ENCODE measurements around the gene AOPEP. TPM values are rescaled to one million over a fixed set of nuclear protein-coding genes. Genes with fewer than 3 reads are reported as not detected.

Gene AOPEP
- total RNA-seq = 10 to 100 TPM; 10.7 to 12.2 TPM

- Mint-ChIP-seq H3K4me1 (ENCODE audit: low read depth) (peaks cover 12% of the 10 kb centered on the region), H3K4me3 (peak within 1 kb of the TSS; percentile 98), H3K9me3 (no peaks in the 10 kb centered on the region), H3K27me3 (peaks cover 2% of the 10 kb centered on the region), H3K36me3 (peaks cover 1% of the 10 kb centered on the region), H3K27ac (peak within 1 kb of the TSS; percentile 98)
- peak; percentile 99 for DNase-seq
- ChIA-PET CTCF (interaction anchor here (1.1 to 1.6 kb wide), 4 partner anchors 46 to 405 kb away, joined by 3 to 9 read pairs (median 5); no protein-coding TSS in a partner anchor), POLR2A (interaction anchor here (0.6 to 1.0 kb wide), 3 partner anchors 55 to 232 kb away, joined by 3 to 5 read pairs (median 3); no protein-coding TSS in a partner anchor)
- intact Hi-C loops (cut with micrococcal nuclease) = loop anchor here (1.0 to 10.0 kb wide), 4 partner anchors 57 to 781 kb away; a partner anchor contains a TSS
These were observed at the start of gene AOPEP for GRCh38 chr9:94726495-94727191. Gene AOPEP, plus strand, starts transcription at chr9:94726699. Its CDS starts 33,085 bp downstream, at chr9:94759784.

- Mint-ChIP-seq H3K4me3 (no peak overlapping the region), H3K9me3 (no peaks in the 10 kb centered on the region), H3K27ac (no peak overlapping the region), H3K4me1 (ENCODE audit: low read depth) (no peaks in the 10 kb centered on the region), H3K27me3 (peaks cover 9% of the 10 kb centered on the region), H3K36me3 (no peaks in the 10 kb centered on the region)
- intact Hi-C loops (cut with micrococcal nuclease) = no loop called here
- no peak for DNase-seq
- ChIA-PET CTCF (interaction anchor here (10.9 kb wide), 1 partner anchor 452 kb away, joined by 348 read pairs; no protein-coding TSS in a partner anchor), POLR2A (no interaction called here)
These were observed 48.6 kb upstream of the AOPEP start for GRCh38 chr9:94677929-94678328.

- Mint-ChIP-seq H3K9me3 (no peaks in the 10 kb centered on the region), H3K27me3 (peaks cover 9% of the 10 kb centered on the region), H3K27ac (no peak overlapping the region), H3K36me3 (no peaks in the 10 kb centered on the region), H3K4me1 (ENCODE audit: low read depth) (no peaks in the 10 kb centered on the region), H3K4me3 (no peak overlapping the region)
- no peak for DNase-seq
- CTCF ChIA-PET = interaction anchor here (1.0 to 10.9 kb wide), 7 partner anchors 10 to 501 kb away, joined by 3 to 348 read pairs (median 21); no protein-coding TSS in a partner anchor
- POLR2A ChIA-PET = interaction anchor here (0.9 kb wide), 1 partner anchor 11 kb away, joined by 7 read pairs; no protein-coding TSS in a partner anchor
- intact Hi-C loops (cut with micrococcal nuclease) = no loop called here
These were observed 46.9 kb upstream of the AOPEP start for GRCh38 chr9:94679587-94679986.

- no peaks in the 10 kb centered on the region for H3K4me1 Mint-ChIP-seq (ENCODE audit: low read depth)
- H3K36me3 Mint-ChIP-seq = no peaks in the 10 kb centered on the region
- no peak overlapping the region for H3K4me3 Mint-ChIP-seq
- ChIA-PET POLR2A (interaction anchor here (0.9 kb wide), 1 partner anchor 11 kb away, joined by 7 read pairs; no protein-coding TSS in a partner anchor), CTCF (interaction anchor here (0.7 to 10.9 kb wide), 14 partner anchors 11 to 500 kb away, joined by 3 to 348 read pairs (median 5); partner anchors contain the start of gene AOPEP)
- no peaks in the 10 kb centered on the region for H3K9me3 Mint-ChIP-seq
- DNase-seq = no peak
- intact Hi-C loops (cut with micrococcal nuclease) = no loop called here
- no peak overlapping the region for H3K27ac Mint-ChIP-seq
- peaks cover 9% of the 10 kb centered on the region for H3K27me3 Mint-ChIP-seq
These were observed 46.5 kb upstream of the AOPEP start for GRCh38 chr9:94680020-94680419.

GRCh38 chr9:94680621-94681020 lies 45.9 kb upstream of the AOPEP start:
- H3K4me3 Mint-ChIP-seq = no peak overlapping the region
- POLR2A ChIA-PET = interaction anchor here (0.9 kb wide), 1 partner anchor 12 kb away, joined by 7 read pairs; no protein-coding TSS in a partner anchor

GRCh38 chr9:94681508-94681907 lies 45.0 kb upstream of the AOPEP start:
- Mint-ChIP-seq H3K27ac (no peak overlapping the region), H3K36me3 (no peaks in the 10 kb centered on the region), H3K4me1 (ENCODE audit: low read depth) (no peaks in the 10 kb centered on the region), H3K27me3 (peaks cover 9% of the 10 kb centered on the region), H3K9me3 (no peaks in the 10 kb centered on the region), H3K4me3 (no peak overlapping the region)
- CTCF ChIA-PET = interaction anchor here (0.5 to 10.9 kb wide), 51 partner anchors 8 to 1864 kb away, joined by 3 to 348 read pairs (median 4); partner anchors contain the start of genes AOPEP and PCAT7
- peak; percentile 68 for DNase-seq
- intact Hi-C loops (cut with micrococcal nuclease) = loop anchor here (1.0 kb wide), 3 partner anchors 446 to 487 kb away; no protein-coding TSS in a partner anchor
- POLR2A ChIA-PET = interaction anchor here (1.3 kb wide), 1 partner anchor 446 kb away, joined by 3 read pairs; no protein-coding TSS in a partner anchor

More at GRCh38 chr9:94680621-94681020, 45.9 kb upstream of the AOPEP start:
- H3K4me1 Mint-ChIP-seq (ENCODE audit: low read depth) = no peaks in the 10 kb centered on the region
- H3K36me3 Mint-ChIP-seq = no peaks in the 10 kb centered on the region
- peaks cover 9% of the 10 kb centered on the region for H3K27me3 Mint-ChIP-seq
- DNase-seq = no peak
- intact Hi-C loops (cut with micrococcal nuclease) = loop anchor here (1.0 kb wide), 3 partner anchors 447 to 488 kb away; no protein-coding TSS in a partner anchor
- no peak overlapping the region for H3K27ac Mint-ChIP-seq
- CTCF ChIA-PET = interaction anchor here (0.6 to 10.9 kb wide), 35 partner anchors 9 to 1609 kb away, joined by 3 to 348 read pairs (median 4); partner anchors contain the start of genes AOPEP and PCAT7
- no peaks in the 10 kb centered on the region for H3K9me3 Mint-ChIP-seq

- ChIA-PET CTCF (interaction anchor here (10.9 kb wide), 1 partner anchor 444 kb away, joined by 348 read pairs; no protein-coding TSS in a partner anchor), POLR2A (no interaction called here)
- no peak for DNase-seq
- H3K4me1 Mint-ChIP-seq (ENCODE audit: low read depth) = no peaks in the 10 kb centered on the region
- H3K36me3 Mint-ChIP-seq = no peaks in the 10 kb centered on the region
- no peaks in the 10 kb centered on the region for H3K27me3 Mint-ChIP-seq
- intact Hi-C loops (cut with micrococcal nuclease) = no loop called here
- H3K27ac Mint-ChIP-seq = no peak overlapping the region
- no peaks in the 10 kb centered on the region for H3K9me3 Mint-ChIP-seq
- no peak overlapping the region for H3K4me3 Mint-ChIP-seq
These were observed 41.1 kb upstream of the AOPEP start for GRCh38 chr9:94685359-94685758.

GRCh38 chr9:94687451-94687850 lies 39.0 kb upstream of the AOPEP start:
- Mint-ChIP-seq H3K4me3 (no peak overlapping the region), H3K9me3 (no peaks in the 10 kb centered on the region), H3K27me3 (no peaks in the 10 kb centered on the region), H3K36me3 (no peaks in the 10 kb centered on the region), H3K4me1 (ENCODE audit: low read depth) (no peaks in the 10 kb centered on the region), H3K27ac (no peak overlapping the region)
- POLR2A ChIA-PET = no interaction called here
- intact Hi-C loops (cut with micrococcal nuclease) = no loop called here
- DNase-seq = no peak
- CTCF ChIA-PET = no interaction called here

- H3K4me3 Mint-ChIP-seq = no peak overlapping the region
- H3K27me3 Mint-ChIP-seq = no peaks in the 10 kb centered on the region
- H3K4me1 Mint-ChIP-seq (ENCODE audit: low read depth) = no peaks in the 10 kb centered on the region
- no peak for DNase-seq
- H3K36me3 Mint-ChIP-seq = no peaks in the 10 kb centered on the region
- H3K9me3 Mint-ChIP-seq = no peaks in the 10 kb centered on the region
- intact Hi-C loops (cut with micrococcal nuclease) = no loop called here
- no peak overlapping the region for H3K27ac Mint-ChIP-seq
- POLR2A ChIA-PET = no interaction called here
- CTCF ChIA-PET = no interaction called here
These were observed 36.2 kb upstream of the AOPEP start for GRCh38 chr9:94690344-94690743.

GRCh38 chr9:94692601-94693000 lies 33.9 kb upstream of the AOPEP start:
- H3K4me1 Mint-ChIP-seq (ENCODE audit: low read depth) = no peaks in the 10 kb centered on the region
- no peaks in the 10 kb centered on the region for H3K9me3 Mint-ChIP-seq
- ChIA-PET CTCF (interaction anchor here (0.6 to 2.4 kb wide), 2 partner anchors 12 to 433 kb away, joined by 4 to 12 read pairs; no protein-coding TSS in a partner anchor), POLR2A (no interaction called here)
- intact Hi-C loops (cut with micrococcal nuclease) = no loop called here
- no peak for DNase-seq
- H3K4me3 Mint-ChIP-seq = no peak overlapping the region
- no peak overlapping the region for H3K27ac Mint-ChIP-seq
- no peaks in the 10 kb centered on the region for H3K36me3 Mint-ChIP-seq
- peaks cover 4% of the 10 kb centered on the region for H3K27me3 Mint-ChIP-seq

- intact Hi-C loops (cut with micrococcal nuclease) = no loop called here
- peaks cover 4% of the 10 kb centered on the region for H3K27me3 Mint-ChIP-seq
- no peaks in the 10 kb centered on the region for H3K36me3 Mint-ChIP-seq
- H3K4me1 Mint-ChIP-seq (ENCODE audit: low read depth) = no peaks in the 10 kb centered on the region
- H3K4me3 Mint-ChIP-seq = no peak overlapping the region
- ChIA-PET CTCF (interaction anchor here (2.4 kb wide), 1 partner anchor 13 kb away, joined by 12 read pairs; no protein-coding TSS in a partner anchor), POLR2A (interaction anchor here (0.6 kb wide), 1 partner anchor 37 kb away, joined by 3 read pairs; no protein-coding TSS in a partner anchor)
- no peak for DNase-seq
- no peaks in the 10 kb centered on the region for H3K9me3 Mint-ChIP-seq
- H3K27ac Mint-ChIP-seq = no peak overlapping the region
These were observed 32.9 kb upstream of the AOPEP start for GRCh38 chr9:94693485-94694204.

All from activated CD4-positive, alpha-beta memory T cell treated with anti-CD3 and anti-CD28 coated beads for 36 hours (primary cell).